Measurements from ENCODE around the gene CALY.

Gene CALY

DNA sequence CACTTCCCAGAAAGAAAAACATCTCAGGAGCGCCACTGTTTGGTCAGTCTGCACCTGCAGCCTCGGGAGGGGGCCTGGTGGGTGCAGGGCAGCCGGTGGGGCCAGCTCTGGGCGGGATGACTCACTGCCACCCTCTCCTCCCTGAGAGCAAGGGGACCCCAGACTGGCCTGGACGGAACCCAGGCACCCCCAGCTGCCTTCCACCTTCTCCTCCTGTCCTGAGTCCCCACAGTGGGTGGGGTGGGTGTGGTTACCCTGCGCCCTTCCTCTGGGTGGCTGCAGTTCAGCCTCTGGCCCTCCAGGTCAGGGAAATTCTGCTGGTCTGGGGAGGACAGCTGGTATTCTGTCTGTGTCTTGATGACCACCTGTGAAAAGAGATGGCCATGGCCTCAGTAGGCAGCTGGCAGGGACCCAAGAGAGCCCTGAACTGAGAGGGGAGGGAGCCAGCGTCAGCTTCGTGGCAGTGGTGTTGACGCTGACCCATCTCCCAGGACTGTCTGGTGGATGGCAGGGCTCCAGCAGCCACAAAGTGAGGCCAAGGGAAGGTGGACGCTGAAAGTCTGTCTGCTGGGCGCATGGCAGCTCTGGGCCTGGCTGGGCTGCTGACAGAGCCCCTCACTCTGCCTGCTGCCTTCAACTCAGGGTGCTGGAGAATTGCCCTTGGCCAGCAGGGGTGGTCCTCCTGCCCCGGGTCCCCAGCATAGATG is 8.9 kb downstream of the CALY start:
- Histone ChIP-seq H3K9me3 (ENCODE audit: severe bottlenecking) (peaks cover 5% of the 10 kb centered on the region), H3K27me3 (ENCODE audit: insufficient read depth, low read depth, severe bottlenecking) (peaks cover 14% of the 10 kb centered on the region), H3K36me3 (no peaks in the 10 kb centered on the region), H3K4me3 (ENCODE audit: low read depth, low read length) (no peak overlapping the region), H3K27ac (no peak overlapping the region)
- TF ChIP-seq, protein P1, sequence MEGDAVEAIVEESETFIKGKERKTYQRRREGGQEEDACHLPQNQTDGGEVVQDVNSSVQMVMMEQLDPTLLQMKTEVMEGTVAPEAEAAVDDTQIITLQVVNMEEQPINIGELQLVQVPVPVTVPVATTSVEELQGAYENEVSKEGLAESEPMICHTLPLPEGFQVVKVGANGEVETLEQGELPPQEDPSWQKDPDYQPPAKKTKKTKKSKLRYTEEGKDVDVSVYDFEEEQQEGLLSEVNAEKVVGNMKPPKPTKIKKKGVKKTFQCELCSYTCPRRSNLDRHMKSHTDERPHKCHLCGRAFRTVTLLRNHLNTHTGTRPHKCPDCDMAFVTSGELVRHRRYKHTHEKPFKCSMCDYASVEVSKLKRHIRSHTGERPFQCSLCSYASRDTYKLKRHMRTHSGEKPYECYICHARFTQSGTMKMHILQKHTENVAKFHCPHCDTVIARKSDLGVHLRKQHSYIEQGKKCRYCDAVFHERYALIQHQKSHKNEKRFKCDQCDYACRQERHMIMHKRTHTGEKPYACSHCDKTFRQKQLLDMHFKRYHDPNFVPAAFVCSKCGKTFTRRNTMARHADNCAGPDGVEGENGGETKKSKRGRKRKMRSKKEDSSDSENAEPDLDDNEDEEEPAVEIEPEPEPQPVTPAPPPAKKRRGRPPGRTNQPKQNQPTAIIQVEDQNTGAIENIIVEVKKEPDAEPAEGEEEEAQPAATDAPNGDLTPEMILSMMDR (IDR thresholded peaks at IDR 0.05; ENCODE audit: low read depth, low read length): no peak
- no peak for DNase-seq

DNA sequence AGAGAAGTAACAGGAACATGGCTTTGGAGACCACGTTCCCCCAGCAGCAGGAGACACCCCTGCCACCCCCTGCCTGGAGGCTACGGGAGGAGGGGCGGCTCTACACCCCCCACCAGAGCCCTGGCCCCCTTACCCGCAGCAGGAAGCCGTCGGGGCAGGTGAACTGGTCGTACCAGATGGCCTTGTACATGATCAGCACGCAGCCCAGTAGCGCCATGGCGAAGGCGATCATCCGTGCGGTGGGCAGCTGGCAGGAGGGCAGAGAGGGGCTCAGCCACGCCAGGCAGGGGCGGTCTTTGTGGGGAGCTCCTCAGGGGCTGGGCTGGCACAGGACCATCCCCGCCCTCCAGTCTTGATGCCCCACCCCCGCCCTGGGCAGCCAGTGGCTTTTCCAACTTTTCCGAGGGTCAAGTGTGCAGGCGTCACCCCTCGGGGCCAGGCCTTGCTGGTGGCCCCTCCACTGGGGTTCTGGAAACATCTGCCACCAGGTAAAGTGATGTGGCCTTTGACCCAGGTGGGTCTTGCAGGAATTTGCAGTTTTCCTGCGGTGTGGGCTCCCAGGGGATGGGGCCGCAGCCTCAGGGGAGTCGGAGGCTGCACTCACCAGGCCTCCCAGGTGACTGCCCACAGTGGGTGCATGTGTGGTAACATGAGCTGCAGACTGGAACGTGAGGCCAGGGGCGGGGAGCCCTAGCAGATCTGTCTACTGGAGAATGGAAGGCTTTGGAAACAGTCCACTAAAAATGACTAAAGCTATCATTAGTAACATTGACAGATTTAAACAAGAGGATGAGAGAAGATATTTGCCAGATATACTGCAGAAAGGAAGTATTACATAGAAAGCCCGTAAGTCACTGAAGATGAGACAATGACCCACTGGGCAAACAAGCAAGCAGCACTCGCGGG is 9.7 kb downstream of the CALY start:
- Histone ChIP-seq H3K9me3 (ENCODE audit: severe bottlenecking) (no peaks in the 10 kb centered on the region), H3K27ac (no peak overlapping the region), H3K4me3 (ENCODE audit: low read depth, low read length) (no peak overlapping the region)

DNA sequence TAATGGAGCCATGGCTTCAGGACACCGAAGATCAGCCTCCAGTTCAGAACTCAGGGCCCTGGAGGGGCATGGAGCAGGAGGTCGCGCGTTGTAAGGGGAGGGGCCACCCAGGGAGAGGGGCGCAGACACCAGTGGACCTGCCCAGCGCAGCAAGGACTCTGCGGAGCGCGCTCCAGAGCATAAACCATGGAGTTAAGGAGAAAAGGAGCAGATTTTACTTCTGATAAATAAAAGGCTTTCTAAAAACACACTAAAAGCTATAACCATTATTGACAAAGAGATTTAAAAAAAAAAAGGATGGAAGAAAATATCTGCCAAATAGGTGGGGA is 10.5 kb downstream of the CALY start:
- Histone ChIP-seq H3K36me3 (no peaks in the 10 kb centered on the region), H3K9me3 (ENCODE audit: severe bottlenecking) (peaks cover 2% of the 10 kb centered on the region), H3K27me3 (ENCODE audit: insufficient read depth, low read depth, severe bottlenecking) (peaks cover 3% of the 10 kb centered on the region), H3K27ac (no peak overlapping the region), H3K4me3 (ENCODE audit: low read depth, low read length) (peak overlapping the region; percentile 69)
- DNase-seq: no peak
- TF ChIP-seq, protein P1 (IDR thresholded peaks at IDR 0.05; ENCODE audit: low read depth, low read length): no peak

More for the DNA sequence above, 9.7 kb downstream of the CALY start:
- H3K27me3 ChIP-seq (ENCODE audit: insufficient read depth, low read depth, severe bottlenecking): peaks cover 7% of the 10 kb centered on the region
- TF ChIP-seq, protein P1 (IDR thresholded peaks at IDR 0.05; ENCODE audit: low read depth, low read length): no peak
- H3K36me3 ChIP-seq: no peaks in the 10 kb centered on the region
- no peak for DNase-seq

DNA sequence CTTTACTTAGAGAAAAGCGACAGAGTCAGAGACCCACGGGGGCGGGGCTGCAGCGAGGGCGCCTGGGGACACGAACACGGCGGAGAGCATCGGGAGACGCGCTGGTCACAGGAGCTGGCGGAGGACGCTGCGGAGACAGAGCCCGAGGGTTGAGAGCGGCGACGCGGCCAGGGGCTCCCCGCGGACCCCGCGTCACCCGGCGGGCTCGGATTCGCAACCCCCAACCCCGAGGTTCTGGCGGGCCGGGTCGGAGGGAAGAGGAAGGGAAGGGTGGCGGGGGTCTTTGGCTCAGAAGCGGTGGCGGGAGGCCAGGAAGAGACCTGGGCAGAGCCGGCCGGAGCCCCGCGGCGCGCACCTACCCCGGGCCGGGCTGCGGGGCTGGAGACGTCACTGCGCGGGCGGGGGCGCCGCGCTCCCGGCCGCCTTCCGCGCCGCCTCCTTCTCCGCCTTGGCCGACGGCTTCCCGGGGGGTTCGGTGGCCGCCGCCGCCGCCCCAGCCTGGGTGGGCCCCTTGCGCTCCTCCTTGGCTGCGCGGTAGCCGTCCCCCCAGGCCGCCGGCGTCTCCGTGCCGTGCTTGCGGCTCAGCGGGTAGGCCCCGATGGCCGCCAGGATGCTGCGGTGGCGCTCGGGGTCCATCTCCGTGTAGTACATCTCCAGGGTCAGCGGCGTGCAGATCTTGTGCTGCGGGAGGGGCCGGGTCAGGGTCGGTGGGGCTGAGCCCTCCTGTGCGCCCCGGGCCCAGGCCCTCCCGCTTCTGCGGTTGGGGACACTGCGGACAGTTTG is 11.1 kb downstream of the CALY start:
- H3K27me3 ChIP-seq (ENCODE audit: insufficient read depth, low read depth, severe bottlenecking): peaks cover 3% of the 10 kb centered on the region
- H3K27ac ChIP-seq: peak overlapping the region; percentile 36; the same call in 1 of the 2 replicates
- peak; percentile 61 for DNase-seq
- H3K36me3 ChIP-seq: no peaks in the 10 kb centered on the region
- peaks cover 7% of the 10 kb centered on the region for H3K9me3 ChIP-seq (ENCODE audit: severe bottlenecking)
- TF ChIP-seq, protein P1 (IDR thresholded peaks at IDR 0.05; ENCODE audit: low read depth, low read length): 0 out of 2 replicates have a peak, but pooled peaks have one; percentile 4
- peak overlapping the region; percentile 69 for H3K4me3 ChIP-seq (ENCODE audit: low read depth, low read length)

DNA sequence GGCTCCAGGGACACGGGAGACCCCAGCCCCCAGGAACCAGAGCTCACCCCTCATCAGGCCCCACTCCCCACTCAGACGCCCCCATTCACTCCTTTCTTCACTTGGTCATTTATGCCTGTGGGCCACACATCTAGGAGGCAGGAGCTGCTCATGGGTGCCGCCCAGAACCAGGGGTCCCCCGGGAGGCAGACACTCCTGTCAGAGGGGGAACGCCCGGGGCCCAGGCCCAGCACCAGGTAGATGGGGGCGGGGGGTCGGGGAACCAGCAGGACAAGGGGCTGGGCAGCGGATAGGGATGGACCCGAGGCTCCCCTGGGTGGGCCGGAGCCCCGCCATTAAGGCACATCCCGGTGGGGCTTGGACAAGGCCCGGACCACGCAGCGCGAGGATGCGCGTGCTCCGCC is 11.8 kb downstream of the CALY start:
- no peaks in the 10 kb centered on the region for H3K36me3 ChIP-seq
- H3K27me3 ChIP-seq (ENCODE audit: insufficient read depth, low read depth, severe bottlenecking): peaks cover 3% of the 10 kb centered on the region
- peak overlapping the region; percentile 36; the same call in 1 of the 2 replicates for H3K27ac ChIP-seq
- no peak for DNase-seq
- TF ChIP-seq, protein P1 (IDR thresholded peaks at IDR 0.05; ENCODE audit: low read depth, low read length): no peak
- H3K9me3 ChIP-seq (ENCODE audit: severe bottlenecking): peaks cover 8% of the 10 kb centered on the region
- peak overlapping the region; percentile 69 for H3K4me3 ChIP-seq (ENCODE audit: low read depth, low read length)

Data from WERI-Rb-1 (cell line).